Activated CD8-positive, alpha-beta memory T cell treated with anti-CD3 and anti-CD28 coated beads for 36 hours (primary cell): ENCODE measurements around the gene WASHC3. TPM values are rescaled to one million over a fixed set of nuclear protein-coding genes. Genes with fewer than 3 reads are reported as not detected.
"Not testable (repeated sequence)": the region's sequence is repeated elsewhere in the genome, so short reads cannot be mapped to it uniquely, and the experiment has no call there.

ENCODE experiments used
- CTCF ChIA-PET: fragments of 350-600 bp; sonication (Branson Sonifier 250); formaldehyde crosslinking; loops from one replicate; lab custom pipeline; 2021; ENCODE audit warnings: antibody characterized with exemption; lab: Charles Lee
- POLR2A ChIA-PET: fragments of 350-600 bp; sonication (Branson Sonifier 250); formaldehyde crosslinking; loops from one replicate; lab custom pipeline; 2021; ENCODE audit warnings: antibody characterized with exemption; lab: Charles Lee
- total RNA-seq, 2 experiments: library from RNA; stranded (reverse); gene quantifications; one replicate each; pipeline ENCODE4 v1.2.3, GENCODE V29; 2021

The WASHC3 gene, protein sequence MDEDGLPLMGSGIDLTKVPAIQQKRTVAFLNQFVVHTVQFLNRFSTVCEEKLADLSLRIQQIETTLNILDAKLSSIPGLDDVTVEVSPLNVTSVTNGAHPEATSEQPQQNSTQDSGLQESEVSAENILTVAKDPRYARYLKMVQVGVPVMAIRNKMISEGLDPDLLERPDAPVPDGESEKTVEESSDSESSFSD
- 10 to 100 TPM; 37.7 to 42.4 TPM for total RNA-seq

- CTCF ChIA-PET: interaction anchor here (0.6 to 1.4 kb wide), 2 partner anchors 77 to 288 kb away, joined by 3 to 5 read pairs; no protein-coding TSS in a partner anchor
- POLR2A ChIA-PET: interaction anchor here (0.6 to 1.5 kb wide), 4 partner anchors 126 to 432 kb away, joined by 3 to 11 read pairs (median 4); partner anchors contain the start of gene DRAM1
These were observed at the start of gene WASHC3 for GRCh38 chr12:102061560-102062418. Gene WASHC3, minus strand, starts transcription at chr12:102061991. Its CDS starts 29 bp downstream, at chr12:102061962.

DNA sequence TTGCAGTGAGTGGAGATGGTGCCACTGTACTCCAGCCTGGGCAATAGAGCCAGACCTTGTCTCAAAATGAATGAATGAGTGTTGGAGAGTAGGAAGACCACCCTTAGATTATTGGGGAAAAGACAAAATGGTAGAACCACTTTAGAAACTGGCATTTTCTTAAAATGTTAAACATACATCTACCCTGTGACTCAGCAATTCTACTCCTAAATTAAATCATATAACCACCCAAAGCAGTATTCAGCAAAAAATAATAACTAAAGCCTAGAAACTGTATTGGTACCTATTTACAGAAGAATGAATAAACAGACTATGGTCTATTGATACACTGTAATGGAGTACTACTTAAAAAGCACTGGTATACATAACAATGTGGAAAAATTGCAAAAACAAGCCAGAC, 49.0 kb upstream of the WASHC3 start:
- POLR2A ChIA-PET: no interaction called here
- CTCF ChIA-PET: no interaction called here

- ChIA-PET POLR2A (no interaction called here), CTCF (no interaction called here)
These were observed 46.2 kb upstream of the WASHC3 start for GRCh38 chr12:102107970-102108369.

- ChIA-PET POLR2A (no interaction called here), CTCF (no interaction called here)
These were observed 45.1 kb upstream of the WASHC3 start for GRCh38 chr12:102106905-102107304.

DNA sequence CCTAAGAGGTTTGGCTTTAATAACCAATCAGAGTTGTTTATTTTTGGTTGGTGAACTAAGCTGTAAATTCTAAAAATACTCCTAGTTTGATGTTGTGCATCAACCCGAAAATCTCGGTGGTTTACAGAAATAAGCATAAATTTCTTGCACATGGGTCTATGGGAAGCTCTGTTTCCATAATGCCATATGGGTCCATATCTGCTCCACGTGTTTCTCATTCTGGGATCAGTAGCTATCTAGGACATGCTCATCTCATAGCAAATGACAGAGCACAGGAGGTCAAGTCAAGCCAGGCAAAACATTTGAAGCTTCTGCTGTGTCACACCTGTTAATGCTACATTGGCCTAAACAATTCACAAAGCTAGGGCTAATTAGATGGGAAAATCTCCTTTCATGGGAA, 35.1 kb upstream of the WASHC3 start:
- CTCF ChIA-PET: no interaction called here

DNA sequence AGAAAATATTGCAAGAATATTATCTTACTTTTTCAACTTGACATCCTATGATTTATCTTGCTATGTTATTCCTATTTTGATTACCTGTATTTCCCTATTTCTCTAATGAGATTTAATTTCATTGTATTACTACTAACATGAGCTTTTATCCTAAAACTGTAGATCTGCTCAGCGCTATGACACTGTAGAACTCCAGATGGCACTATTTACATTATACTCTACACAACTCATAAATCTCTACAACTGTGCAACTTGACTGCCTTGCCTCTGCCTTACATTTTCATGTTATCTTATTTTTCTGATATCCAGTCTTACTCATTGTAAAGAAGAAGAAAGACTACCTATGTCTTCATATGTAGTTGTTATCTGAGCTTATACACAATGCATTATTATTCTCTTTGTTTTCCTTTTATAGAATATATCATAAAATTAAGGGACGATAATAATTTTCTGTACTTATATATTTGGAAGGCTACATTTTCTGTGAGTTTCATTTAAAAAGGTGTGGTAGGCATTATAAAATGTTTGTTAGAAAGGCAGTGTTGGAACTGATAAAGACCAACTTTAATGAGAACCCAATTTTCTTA, 34.0 kb upstream of the WASHC3 start:
- ChIA-PET CTCF (interaction anchor here (0.7 to 1.5 kb wide), 2 partner anchors 10 to 24 kb away, joined by 5 to 6 read pairs; partner anchors contain the start of genes NUP37 and PARPBP), POLR2A (no interaction called here)

More for the DNA sequence above, 35.1 kb upstream of the WASHC3 start:
- POLR2A ChIA-PET: no interaction called here

GRCh38 chr12:102093319-102093718, 31.5 kb upstream of the WASHC3 start:
- ChIA-PET CTCF (no interaction called here), POLR2A (no interaction called here)

GRCh38 chr12:102089228-102089835, 27.5 kb upstream of the WASHC3 start:
- POLR2A ChIA-PET, CTCF ChIA-PET: not testable (repeated sequence)

DNA sequence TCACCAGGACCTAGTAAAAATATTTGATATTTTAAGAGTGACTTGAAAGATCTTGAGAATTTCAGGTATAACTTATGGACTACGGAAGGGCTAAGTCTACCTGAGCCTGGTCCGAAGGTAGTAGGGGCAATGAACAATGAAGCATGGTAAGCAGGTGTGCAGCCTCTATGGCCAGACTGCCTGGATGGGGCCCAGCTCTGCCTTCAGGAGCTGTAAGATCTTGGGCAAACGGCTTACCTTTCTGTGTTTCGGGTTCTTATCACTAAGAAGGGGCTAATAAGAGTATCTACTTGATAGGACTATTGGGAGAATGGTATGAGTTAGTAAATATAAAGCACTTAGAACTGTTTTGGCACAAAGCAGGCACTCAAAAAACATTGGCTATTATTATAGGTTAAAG, 19.1 kb upstream of the WASHC3 start:
- POLR2A ChIA-PET: no interaction called here
- CTCF ChIA-PET: no interaction called here

DNA sequence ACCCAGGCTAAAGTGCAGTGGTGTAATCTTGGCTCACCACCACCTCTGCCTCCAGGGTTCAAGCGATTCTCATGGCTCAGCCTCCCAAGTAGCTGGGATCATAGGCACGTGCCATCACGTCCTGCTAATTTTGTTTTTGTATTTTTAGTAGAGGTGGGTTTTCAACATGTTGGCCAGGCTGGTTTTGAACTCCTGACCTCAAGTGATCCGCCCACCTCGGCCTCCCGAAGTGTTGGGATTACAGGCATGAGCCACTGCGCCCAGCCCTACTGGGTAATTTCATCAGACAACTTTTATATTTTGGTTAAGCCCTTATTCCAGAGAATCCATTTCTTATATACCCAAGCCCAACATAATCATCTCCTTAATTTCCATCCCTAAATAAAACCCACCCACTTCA, 10.3 kb upstream of the WASHC3 start:
- CTCF ChIA-PET, POLR2A ChIA-PET: not testable (repeated sequence)

GRCh38 chr12:102069707-102070106, 7.9 kb upstream of the WASHC3 start:
- ChIA-PET POLR2A (interaction anchor here (0.7 kb wide), 1 partner anchor 247 kb away, joined by 3 read pairs; no protein-coding TSS in a partner anchor), CTCF (no interaction called here)

DNA sequence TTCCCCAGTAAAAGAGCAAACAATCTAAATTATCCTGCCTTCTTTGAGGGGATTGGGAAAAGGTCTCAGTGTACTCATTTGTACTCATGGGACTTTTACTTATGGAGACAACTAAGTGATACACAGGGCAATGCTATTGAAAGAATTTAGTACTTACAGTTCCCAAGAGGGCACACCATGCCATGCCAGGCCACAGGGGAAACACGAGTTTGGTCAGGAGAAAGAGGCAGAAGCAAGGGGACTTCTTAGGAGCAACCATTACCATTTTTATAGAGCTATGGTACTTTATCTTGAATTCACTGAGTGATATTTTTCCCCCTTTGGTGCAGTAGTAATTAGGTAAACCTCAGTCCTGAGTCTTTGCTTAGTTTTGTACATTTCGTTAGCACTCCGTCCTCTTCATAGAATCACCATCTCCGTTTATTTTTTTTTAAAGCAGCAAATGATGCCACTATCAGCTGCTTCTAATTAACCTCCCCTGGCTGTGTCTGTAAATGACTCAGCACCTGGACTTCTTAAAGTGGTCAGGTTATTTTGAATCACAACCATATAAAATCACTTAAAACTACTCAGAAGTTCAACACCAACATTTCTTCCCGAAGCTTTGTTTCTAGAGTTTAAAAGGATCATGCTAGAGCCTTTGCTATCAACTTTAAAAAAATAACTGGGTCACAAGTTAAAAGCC, 5.9 kb upstream of the WASHC3 start:
- POLR2A ChIA-PET: no interaction called here
- CTCF ChIA-PET: no interaction called here

GRCh38 chr12:102064476-102064875, 2.7 kb upstream of the WASHC3 start:
- ChIA-PET CTCF (no interaction called here), POLR2A (no interaction called here)

GRCh38 chr12:102063069-102063468, 1.3 kb upstream of the WASHC3 start:
- ChIA-PET CTCF (no interaction called here), POLR2A (no interaction called here)

DNA sequence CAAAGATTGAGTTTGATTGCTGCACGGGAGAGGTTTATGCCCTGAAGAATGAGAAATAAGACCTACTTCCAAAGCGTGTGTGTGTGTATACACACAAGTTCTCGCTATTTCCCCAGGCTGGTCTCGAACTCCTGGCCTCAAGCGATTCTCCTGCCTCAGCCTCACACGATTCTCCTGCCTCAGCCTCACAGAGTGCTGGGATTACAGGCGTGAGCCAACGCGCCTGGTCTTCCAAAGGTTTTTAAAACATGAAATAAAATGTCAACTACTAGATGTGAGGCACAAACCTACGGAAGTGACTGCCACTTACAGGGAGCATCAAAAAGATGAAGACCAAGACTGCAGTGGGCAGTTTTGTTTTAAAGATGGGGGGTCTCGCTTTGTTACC, 622 bp upstream of the WASHC3 start:
- POLR2A ChIA-PET: interaction anchor here (0.6 to 1.5 kb wide), 4 partner anchors 126 to 432 kb away, joined by 3 to 11 read pairs (median 4); partner anchors contain the start of gene DRAM1
- CTCF ChIA-PET: no interaction called here

GRCh38 chr12:102061096-102061559, 663 bp downstream of the WASHC3 start:
- CTCF ChIA-PET: interaction anchor here (0.6 to 1.4 kb wide), 2 partner anchors 76 to 287 kb away, joined by 3 to 5 read pairs; no protein-coding TSS in a partner anchor
- POLR2A ChIA-PET: interaction anchor here (1.3 to 1.5 kb wide), 2 partner anchors 125 to 184 kb away, joined by 4 to 11 read pairs; partner anchors contain the start of gene DRAM1

DNA sequence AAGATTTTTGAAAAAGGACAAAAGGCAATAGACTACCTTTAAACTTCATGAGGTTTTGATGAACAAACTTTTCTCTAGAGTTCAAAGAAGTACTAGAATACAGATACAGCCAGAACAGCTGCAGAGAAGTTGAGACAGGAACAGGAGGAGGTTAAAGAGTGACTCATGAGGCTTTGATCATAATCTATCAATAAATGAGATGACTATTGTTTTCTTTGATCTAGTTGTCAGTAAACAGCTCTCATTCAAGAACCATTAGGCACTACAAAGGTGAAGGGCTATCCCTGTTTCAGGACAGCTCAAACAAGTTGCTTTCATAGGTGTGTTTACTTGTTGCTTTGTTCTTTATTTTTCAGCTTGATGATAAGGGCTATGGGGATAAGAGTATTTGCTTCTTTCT, 2.4 kb downstream of the WASHC3 start:
- POLR2A ChIA-PET: no interaction called here
- CTCF ChIA-PET: no interaction called here

- ChIA-PET POLR2A (no interaction called here), CTCF (no interaction called here)
These were observed 7.4 kb downstream of the WASHC3 start for GRCh38 chr12:102054345-102054744.

GRCh38 chr12:102053062-102053349, 8.8 kb downstream of the WASHC3 start:
- POLR2A ChIA-PET: no interaction called here
- CTCF ChIA-PET: interaction anchor here (1.4 kb wide), 1 partner anchor 10 kb away, joined by 3 read pairs; no protein-coding TSS in a partner anchor
